ENCODE results near the gene DUOX1.
A peak's percentile ranks its signal among the peaks of the same experiment; 100 is the strongest.

The DUOX1 gene

GRCh38 chr15:45144775-45145174 is 15.0 kb downstream of the DUOX1 start:
- no peak for DNase-seq

GRCh38 chr15:45146405-45146804 is 16.6 kb downstream of the DUOX1 start:
- DNase-seq = no peak

GRCh38 chr15:45147606-45148005 is 17.8 kb downstream of the DUOX1 start:
- no peak for DNase-seq

- DNase-seq = no peak
Observed at GRCh38 chr15:45148076-45149059, 18.6 kb downstream of the DUOX1 start.

- DNase-seq = no peak
Observed at GRCh38 chr15:45149060-45149459, 19.3 kb downstream of the DUOX1 start.

GRCh38 chr15:45150481-45150880 is 20.7 kb downstream of the DUOX1 start:
- DNase-seq = no peak

- no peak for DNase-seq
Observed at GRCh38 chr15:45150997-45151396, 21.2 kb downstream of the DUOX1 start.

- DNase-seq = no peak
Observed at GRCh38 chr15:45151998-45152828, 22.4 kb downstream of the DUOX1 start.

- DNase-seq = no peak
Observed at GRCh38 chr15:45155739-45156138, 25.9 kb downstream of the DUOX1 start.

GRCh38 chr15:45156744-45157455 is 27.1 kb downstream of the DUOX1 start:
- DNase-seq = no peak

- no peak for DNase-seq
Observed at GRCh38 chr15:45157974-45158373, 28.2 kb downstream of the DUOX1 start.

- DNase-seq = no peak
Observed at GRCh38 chr15:45161666-45162065, 31.9 kb downstream of the DUOX1 start.

- peak; percentile 69 for DNase-seq
Observed at GRCh38 chr15:45162771-45163507, 33.1 kb downstream of the DUOX1 start.

- no peak for DNase-seq
Observed at GRCh38 chr15:45163508-45163856, 33.7 kb downstream of the DUOX1 start.

- no peak for DNase-seq
Observed at GRCh38 chr15:45164914-45165313, 35.1 kb downstream of the DUOX1 start.

GRCh38 chr15:45165536-45165935 is 35.7 kb downstream of the DUOX1 start:
- no peak for DNase-seq

- DNase-seq = peak; percentile 87
Observed at GRCh38 chr15:45166834-45167630, 37.2 kb downstream of the DUOX1 start.

GRCh38 chr15:45167631-45168205 is 37.9 kb downstream of the DUOX1 start:
- no peak for DNase-seq

- DNase-seq = no peak
Observed at GRCh38 chr15:45168286-45168685, 38.5 kb downstream of the DUOX1 start.

- no peak for DNase-seq
Observed at GRCh38 chr15:45168751-45169551, 39.2 kb downstream of the DUOX1 start.
